NK-92 (cell line): ENCODE data around the gene CERS1.
"Not testable (repeated sequence)": the region's sequence is repeated elsewhere in the genome, so short reads cannot be mapped to it uniquely, and the experiment has no call there.

ENCODE experiments used
- DNase-seq: peaks from one replicate; lab custom pipeline; 2025; ENCODE audit not compliant: unreplicated experiment; lab: John Stamatoyannopoulos, UW

The CERS1 gene

GRCh38 chr19:18919086-18919899 lies 23.3 kb upstream of the CERS1 start, which contains the start of the genes COPE and DDX49:
Gene COPE, minus strand, starts transcription at chr19:18919387. Its CDS starts 39 bp downstream, at chr19:18919348.
Gene DDX49, plus strand, starts transcription at chr19:18919715. Its CDS starts 27 bp downstream, at chr19:18919742.
- peak; percentile 94 for DNase-seq

- DNase-seq: not testable (repeated sequence)
Observed at GRCh38 chr19:18917593-18917992, 21.6 kb upstream of the CERS1 start.

GRCh38 chr19:18915639-18916038 lies 19.7 kb upstream of the CERS1 start:
- no peak for DNase-seq

GRCh38 chr19:18913466-18913865 lies 17.5 kb upstream of the CERS1 start:
- no peak for DNase-seq

- DNase-seq: no peak
Observed at GRCh38 chr19:18912933-18913332, 17.0 kb upstream of the CERS1 start.

GRCh38 chr19:18910801-18911436 lies 15.0 kb upstream of the CERS1 start:
- DNase-seq: no peak

GRCh38 chr19:18910010-18910409 lies 14.1 kb upstream of the CERS1 start:
- no peak for DNase-seq

- no peak for DNase-seq
Observed at GRCh38 chr19:18908917-18909619, 13.1 kb upstream of the CERS1 start.

- DNase-seq: no peak
Observed at GRCh38 chr19:18906605-18907519, 10.9 kb upstream of the CERS1 start.

- DNase-seq: no peak
Observed at GRCh38 chr19:18905513-18906236, 9.7 kb upstream of the CERS1 start.

- DNase-seq: no peak
Observed at GRCh38 chr19:18905058-18905456, 9.1 kb upstream of the CERS1 start.

- no peak for DNase-seq
Observed at GRCh38 chr19:18904334-18905057, 8.5 kb upstream of the CERS1 start.

GRCh38 chr19:18903156-18904037 lies 7.4 kb upstream of the CERS1 start:
- no peak for DNase-seq

- not testable (repeated sequence) for DNase-seq
Observed at GRCh38 chr19:18902519-18902918, 6.6 kb upstream of the CERS1 start.

GRCh38 chr19:18901491-18901890 lies 5.5 kb upstream of the CERS1 start:
- DNase-seq: no peak

- DNase-seq: no peak
Observed at GRCh38 chr19:18900700-18901481, 4.9 kb upstream of the CERS1 start.
